Measurements from ENCODE around the gene EEF1AKMT3. TPM values are rescaled to one million over a fixed set of nuclear protein-coding genes. Genes with fewer than 3 reads are reported as not detected.

The EEF1AKMT3 gene
- polyA plus RNA-seq, 2 of the 4 experiments (the other 2 are of a cell fraction): 7.3 to 15.8 TPM

DNA sequence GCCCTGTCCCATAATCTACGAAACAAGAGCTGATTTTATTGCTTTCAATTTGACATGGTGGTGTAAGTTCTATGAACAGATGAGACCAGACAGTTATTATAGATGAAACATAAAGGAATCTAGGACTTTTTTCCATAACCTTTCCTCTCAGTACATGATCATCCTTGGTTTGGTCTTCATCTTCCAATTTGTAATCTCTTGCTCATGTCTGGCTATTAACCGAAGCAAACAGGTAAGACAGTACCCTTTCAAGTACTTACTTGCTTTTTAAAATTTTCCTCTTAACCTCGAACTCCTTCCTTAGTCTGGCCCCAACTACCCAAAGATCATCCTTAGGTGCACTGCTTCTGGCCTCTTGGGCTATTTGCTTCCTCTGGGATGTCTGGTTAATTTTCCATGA lies 26.4 kb upstream of the EEF1AKMT3 start:
- peaks cover 17% of the 10 kb centered on the region for H3K4me1 ChIP-seq
- ChIA-PET POLR2A (no interaction called here), CTCF (interaction anchor here (1.1 to 3.1 kb wide), 3 partner anchors 11 to 37 kb away, joined by 3 to 15 read pairs (median 14); partner anchors contain the start of gene TSFM)
- no peaks in the 10 kb centered on the region for H3K9me3 ChIP-seq
- no peak for DNase-seq (ENCODE audit: low read depth in 1 of 2, low spot score in 1 of 2)
- H3K4me3 ChIP-seq: peak overlapping the region; percentile 70; the same call in 1 of the 3 replicates
- FAIRE-seq: no peak
- TF ChIP-seq, protein P1, sequence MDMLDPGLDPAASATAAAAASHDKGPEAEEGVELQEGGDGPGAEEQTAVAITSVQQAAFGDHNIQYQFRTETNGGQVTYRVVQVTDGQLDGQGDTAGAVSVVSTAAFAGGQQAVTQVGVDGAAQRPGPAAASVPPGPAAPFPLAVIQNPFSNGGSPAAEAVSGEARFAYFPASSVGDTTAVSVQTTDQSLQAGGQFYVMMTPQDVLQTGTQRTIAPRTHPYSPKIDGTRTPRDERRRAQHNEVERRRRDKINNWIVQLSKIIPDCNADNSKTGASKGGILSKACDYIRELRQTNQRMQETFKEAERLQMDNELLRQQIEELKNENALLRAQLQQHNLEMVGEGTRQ (IDR thresholded peaks at IDR 0.05): no peak
- TF ChIP-seq JUN (IDR thresholded peaks at IDR 0.05): peak in 1 of 2 experiments; percentile 24; a peak in 1 of 5 replicates
- no peak overlapping the region; a peak in 1 of 6 replicates for H3K27ac ChIP-seq
- WGBS (ENCODE audit: missing lambda C conversion rate): 85% methylated on average over 3 of the region's 3 CpGs
- ATAC-seq: no peak
- peak overlapping the region; percentile 79 for H3K4me2 ChIP-seq

DNA sequence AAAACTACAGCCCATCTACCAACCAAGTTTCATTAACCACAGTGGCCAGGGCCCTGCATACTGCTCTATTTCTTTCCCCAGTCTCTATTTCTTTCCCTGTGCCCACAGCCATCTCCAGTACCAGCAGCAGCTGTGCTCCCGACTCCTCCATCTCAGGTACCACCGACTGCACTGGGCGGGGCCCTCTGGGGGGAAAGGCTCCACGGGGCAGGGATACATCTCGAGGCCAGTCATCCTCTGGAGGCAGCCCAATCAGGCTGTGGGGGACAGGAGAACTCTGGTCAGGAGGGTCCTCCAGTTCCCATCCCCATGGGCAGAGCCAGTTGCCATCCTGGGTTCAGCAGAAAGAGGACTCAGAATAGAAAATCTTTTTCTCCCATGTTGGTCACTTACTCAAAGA lies 23.4 kb upstream of the EEF1AKMT3 start:
- FAIRE-seq (no peak), DNase-seq (ENCODE audit: low read depth in 1 of 2, low spot score in 1 of 2) (no peak), ATAC-seq (no peak)
- Histone ChIP-seq H3K4me3 (no peak overlapping the region), H3K27ac (no peak overlapping the region), H3K4me1 (peaks cover 31% of the 10 kb centered on the region), H3K4me2 (no peak overlapping the region), H3K9me3 (no peaks in the 10 kb centered on the region)
- POLR2A ChIA-PET: no interaction called here
- WGBS (ENCODE audit: missing lambda C conversion rate): 91% methylated on average over 5 of the region's 5 CpGs
- TF ChIP-seq MAZ (IDR thresholded peaks at IDR 0.05; ENCODE audit: borderline replicate concordance, low read depth, low read length): no peak
- TF ChIP-seq, protein P1 (IDR thresholded peaks at IDR 0.05): no peak
- TF ChIP-seq KDM5A (IDR thresholded peaks at IDR 0.05): no peak
- no peak for TF ChIP-seq POLR2A (IDR thresholded peaks at IDR 0.05; ENCODE audit: low read length)
- no peak for TF ChIP-seq ESRRA (IDR thresholded peaks at IDR 0.05; ENCODE audit: borderline replicate concordance, low read length)
- TF ChIP-seq ZFP36 (IDR thresholded peaks at IDR 0.05; ENCODE audit: borderline replicate concordance, partially characterized antibody): no peak
- no peak for TF ChIP-seq HOXB5 (CRISPR knock-in tag; IDR thresholded peaks at IDR 0.05)
- TF ChIP-seq NR3C1 (IDR thresholded peaks at IDR 0.05): no peak
- TF ChIP-seq RCOR1 (IDR thresholded peaks at IDR 0.05; ENCODE audit: low read depth, low read length): no peak
- CTCF ChIA-PET: interaction anchor here (3.1 kb wide), 1 partner anchor 12 kb away, joined by 17 read pairs; no protein-coding TSS in a partner anchor

DNA sequence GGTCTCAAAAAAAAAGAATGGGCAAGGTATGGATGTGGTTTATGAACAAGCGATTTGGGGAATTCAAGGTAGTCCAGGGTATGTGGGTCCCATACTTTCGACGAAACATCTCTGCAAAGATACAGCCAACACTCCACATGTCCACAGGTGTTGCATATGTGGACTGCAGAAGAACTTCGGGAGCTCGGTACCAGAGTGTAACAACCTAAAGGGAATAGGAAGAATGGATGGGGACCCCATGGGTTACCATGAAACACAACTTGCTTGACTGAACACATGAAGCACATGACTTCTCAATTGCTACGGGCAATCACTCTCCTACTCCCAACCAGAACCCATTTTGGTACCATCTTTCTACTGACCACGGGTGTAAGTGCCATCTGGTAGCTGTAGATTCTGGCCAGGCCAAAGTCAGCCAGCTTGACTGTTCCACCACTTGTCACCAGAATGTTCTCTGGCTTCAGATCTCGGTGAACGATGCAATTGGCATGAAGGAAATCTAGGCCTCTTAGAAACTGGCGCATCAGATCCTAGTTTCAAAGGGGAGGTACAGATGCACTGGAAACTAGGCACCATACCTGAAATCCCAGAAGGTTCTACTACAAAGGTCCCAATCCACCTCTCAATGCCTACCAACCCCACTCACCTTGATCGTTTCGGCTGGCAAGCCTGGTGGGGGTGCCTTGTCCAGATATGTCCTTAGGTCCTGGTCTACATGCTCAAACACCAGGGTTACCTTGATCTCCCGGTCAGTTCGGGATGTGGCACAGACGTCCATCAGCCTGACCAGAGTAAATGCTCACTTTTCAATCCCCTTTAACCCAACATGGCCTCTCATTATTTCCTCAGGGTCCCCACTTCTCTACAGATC lies 21.6 kb upstream of the EEF1AKMT3 start:
- ChIA-PET CTCF (interaction anchor here (0.7 to 1.7 kb wide), 6 partner anchors 10 to 537 kb away, joined by 3 to 9 read pairs (median 4); partner anchors contain the start of gene AGAP2), POLR2A (no interaction called here)
- Histone ChIP-seq H3K4me2 (peak overlapping the region; percentile 80), H3K4me1 (peaks cover 30% of the 10 kb centered on the region), H3K9me3 (no peaks in the 10 kb centered on the region), H3K4me3 (peak overlapping the region; percentile 69), H3K27ac (peak overlapping the region; percentile 91 to 98)
- DNase-seq (ENCODE audit: low read depth in 1 of 2, low spot score in 1 of 2) (no peak), ATAC-seq (no peak), FAIRE-seq (no peak)
- TF ChIP-seq FOXS1 (CRISPR knock-in tag; IDR thresholded peaks at IDR 0.05) (no peak), EHF (CRISPR knock-in tag; IDR thresholded peaks at IDR 0.05) (no peak), RARB (CRISPR knock-in tag; IDR thresholded peaks at IDR 0.05) (no peak), HOXB13 (CRISPR knock-in tag; IDR thresholded peaks at IDR 0.05; ENCODE audit: low read depth) (no peak), RCOR1 (IDR thresholded peaks at IDR 0.05; ENCODE audit: low read depth, low read length) (no peak), KDM1A (IDR thresholded peaks at IDR 0.05; ENCODE audit: low read depth) (no peak), HDAC2 (IDR thresholded peaks at IDR 0.05) (no peak), MYC (IDR thresholded peaks at IDR 0.05; ENCODE audit: borderline replicate concordance, low read length) (no peak), TFCP2L1 (CRISPR knock-in tag; IDR thresholded peaks at IDR 0.05) (no peak), MAZ (IDR thresholded peaks at IDR 0.05; ENCODE audit: borderline replicate concordance, low read depth, low read length) (no peak)
- TF ChIP-seq, protein P2, sequence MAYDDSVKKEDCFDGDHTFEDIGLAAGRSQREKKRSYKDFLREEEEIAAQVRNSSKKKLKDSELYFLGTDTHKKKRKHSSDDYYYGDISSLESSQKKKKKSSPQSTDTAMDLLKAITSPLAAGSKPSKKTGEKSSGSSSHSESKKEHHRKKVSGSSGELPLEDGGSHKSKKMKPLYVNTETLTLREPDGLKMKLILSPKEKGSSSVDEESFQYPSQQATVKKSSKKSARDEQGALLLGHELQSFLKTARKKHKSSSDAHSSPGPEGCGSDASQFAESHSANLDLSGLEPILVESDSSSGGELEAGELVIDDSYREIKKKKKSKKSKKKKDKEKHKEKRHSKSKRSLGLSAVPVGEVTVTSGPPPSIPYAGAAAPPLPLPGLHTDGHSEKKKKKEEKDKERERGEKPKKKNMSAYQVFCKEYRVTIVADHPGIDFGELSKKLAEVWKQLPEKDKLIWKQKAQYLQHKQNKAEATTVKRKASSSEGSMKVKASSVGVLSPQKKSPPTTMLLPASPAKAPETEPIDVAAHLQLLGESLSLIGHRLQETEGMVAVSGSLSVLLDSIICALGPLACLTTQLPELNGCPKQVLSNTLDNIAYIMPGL (CRISPR knock-in tag; IDR thresholded peaks at IDR 0.05; ENCODE audit: borderline replicate concordance): no peak
- TF ChIP-seq, protein P3, sequence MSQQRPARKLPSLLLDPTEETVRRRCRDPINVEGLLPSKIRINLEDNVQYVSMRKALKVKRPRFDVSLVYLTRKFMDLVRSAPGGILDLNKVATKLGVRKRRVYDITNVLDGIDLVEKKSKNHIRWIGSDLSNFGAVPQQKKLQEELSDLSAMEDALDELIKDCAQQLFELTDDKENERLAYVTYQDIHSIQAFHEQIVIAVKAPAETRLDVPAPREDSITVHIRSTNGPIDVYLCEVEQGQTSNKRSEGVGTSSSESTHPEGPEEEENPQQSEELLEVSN (IDR thresholded peaks at IDR 0.05; ENCODE audit: borderline replicate concordance, low read depth): no peak
- TF ChIP-seq, protein P4, sequence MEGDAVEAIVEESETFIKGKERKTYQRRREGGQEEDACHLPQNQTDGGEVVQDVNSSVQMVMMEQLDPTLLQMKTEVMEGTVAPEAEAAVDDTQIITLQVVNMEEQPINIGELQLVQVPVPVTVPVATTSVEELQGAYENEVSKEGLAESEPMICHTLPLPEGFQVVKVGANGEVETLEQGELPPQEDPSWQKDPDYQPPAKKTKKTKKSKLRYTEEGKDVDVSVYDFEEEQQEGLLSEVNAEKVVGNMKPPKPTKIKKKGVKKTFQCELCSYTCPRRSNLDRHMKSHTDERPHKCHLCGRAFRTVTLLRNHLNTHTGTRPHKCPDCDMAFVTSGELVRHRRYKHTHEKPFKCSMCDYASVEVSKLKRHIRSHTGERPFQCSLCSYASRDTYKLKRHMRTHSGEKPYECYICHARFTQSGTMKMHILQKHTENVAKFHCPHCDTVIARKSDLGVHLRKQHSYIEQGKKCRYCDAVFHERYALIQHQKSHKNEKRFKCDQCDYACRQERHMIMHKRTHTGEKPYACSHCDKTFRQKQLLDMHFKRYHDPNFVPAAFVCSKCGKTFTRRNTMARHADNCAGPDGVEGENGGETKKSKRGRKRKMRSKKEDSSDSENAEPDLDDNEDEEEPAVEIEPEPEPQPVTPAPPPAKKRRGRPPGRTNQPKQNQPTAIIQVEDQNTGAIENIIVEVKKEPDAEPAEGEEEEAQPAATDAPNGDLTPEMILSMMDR (IDR thresholded peaks at IDR 0.05): no peak
- 91% methylated on average over 15 of the region's 15 CpGs for WGBS (ENCODE audit: missing lambda C conversion rate)
